Chondrocyte (in vitro differentiated cells): Measurements from ENCODE around the gene SPTB. TPM values are rescaled to one million over a fixed set of nuclear protein-coding genes. Genes with fewer than 3 reads are reported as not detected.
A peak's percentile ranks its signal among the peaks of the same experiment; 100 is the strongest.

Source experiments
- DNase-seq: peaks from one replicate; pipeline ENCODE4 v3.0.0; 2021; ENCODE audit warnings: mixed read lengths, low spot score
- H3K27ac Mint-ChIP-seq: one replicate; pipeline ENCODE4 v1.8.0; 2021; ENCODE audit warnings: mild to moderate bottlenecking, moderate library complexity, mixed read lengths; ENCODE audit not compliant: unreplicated experiment
- H3K27me3 Mint-ChIP-seq: 2 replicates; pipeline ENCODE4 v1.8.0; 2021; ENCODE audit warnings: low read depth, mixed read lengths
- H3K36me3 Mint-ChIP-seq: 2 replicates; pipeline ENCODE4 v1.8.0; 2021; ENCODE audit warnings: low read depth, mixed read lengths
- H3K4me1 Mint-ChIP-seq: 2 replicates; pipeline ENCODE4 v1.8.0; 2021; ENCODE audit warnings: low read depth, mild to moderate bottlenecking, mixed read lengths
- H3K4me3 Mint-ChIP-seq: one replicate; pipeline ENCODE4 v1.8.0; 2021; ENCODE audit warnings: mild to moderate bottlenecking, moderate library complexity, mixed read lengths; ENCODE audit not compliant: unreplicated experiment
- H3K9me3 Mint-ChIP-seq: 2 replicates; pipeline ENCODE4 v1.8.0; 2021; ENCODE audit warnings: low read depth, mixed read lengths
- CTCF ChIP-seq: fragments of 200-600 bp; sonication (generic); IDR thresholded peaks from 2 replicates; pipeline ENCODE4 v1.5.0; 2021; ENCODE audit warnings: antibody characterized with exemption, mild to moderate bottlenecking, moderate library complexity
- total RNA-seq: library from RNA; stranded (reverse); gene quantifications from 3 replicates; pipeline ENCODE4 v1.2.1, GENCODE V29; 2021

The SPTB gene
- total RNA-seq, 1 donor from 2014 or later, result 7.2 TPM

- no peak for TF ChIP-seq CTCF
- H3K4me3 Mint-ChIP-seq, result no peak overlapping the region
- peak overlapping the region; percentile 95 for H3K27ac Mint-ChIP-seq
- H3K36me3 Mint-ChIP-seq, result peaks cover 2% of the 10 kb centered on the region
- H3K9me3 Mint-ChIP-seq, result no peaks in the 10 kb centered on the region
- no peaks in the 10 kb centered on the region for H3K27me3 Mint-ChIP-seq
- peak; percentile 24 for DNase-seq
- H3K4me1 Mint-ChIP-seq, result peaks cover 91% of the 10 kb centered on the region
Measured at GRCh38 chr14:64721899-64722298, 157.8 kb downstream of the SPTB start.

GRCh38 chr14:64721391-64721791, 158.3 kb downstream of the SPTB start:
- peak; percentile 53 for DNase-seq
- no peak overlapping the region for H3K4me3 Mint-ChIP-seq
- TF ChIP-seq CTCF, result no peak
- H3K27ac Mint-ChIP-seq, result peak overlapping the region; percentile 95
- H3K9me3 Mint-ChIP-seq, result no peaks in the 10 kb centered on the region
- peaks cover 91% of the 10 kb centered on the region for H3K4me1 Mint-ChIP-seq
- peaks cover 2% of the 10 kb centered on the region for H3K36me3 Mint-ChIP-seq
- no peaks in the 10 kb centered on the region for H3K27me3 Mint-ChIP-seq

GRCh38 chr14:64720131-64720576, 159.6 kb downstream of the SPTB start:
- no peak for TF ChIP-seq CTCF
- Mint-ChIP-seq H3K4me1 (peaks cover 91% of the 10 kb centered on the region), H3K36me3 (peaks cover 2% of the 10 kb centered on the region), H3K4me3 (no peak overlapping the region), H3K9me3 (no peaks in the 10 kb centered on the region), H3K27me3 (no peaks in the 10 kb centered on the region), H3K27ac (peak overlapping the region; percentile 95)
- DNase-seq, result peak; percentile 39

GRCh38 chr14:64719601-64720000, 160.1 kb downstream of the SPTB start:
- Mint-ChIP-seq H3K27ac (peak overlapping the region; percentile 95), H3K9me3 (no peaks in the 10 kb centered on the region), H3K4me1 (peaks cover 89% of the 10 kb centered on the region), H3K4me3 (no peak overlapping the region), H3K36me3 (peaks cover 2% of the 10 kb centered on the region), H3K27me3 (no peaks in the 10 kb centered on the region)
- peak; percentile 30 for DNase-seq
- TF ChIP-seq CTCF, result no peak

GRCh38 chr14:64718762-64719161, 160.9 kb downstream of the SPTB start:
- Mint-ChIP-seq H3K4me3 (no peak overlapping the region), H3K9me3 (peaks cover 3% of the 10 kb centered on the region), H3K4me1 (peaks cover 80% of the 10 kb centered on the region), H3K27ac (peak overlapping the region; percentile 58), H3K27me3 (no peaks in the 10 kb centered on the region), H3K36me3 (peaks cover 5% of the 10 kb centered on the region)
- DNase-seq, result no peak
- TF ChIP-seq CTCF, result no peak
